ENCODE measurements around the gene AP2A2. TPM values are rescaled to one million over a fixed set of nuclear protein-coding genes. Genes with fewer than 3 reads are reported as not detected.

Gene AP2A2
- total RNA-seq, 1 experiment from 2014 or later: 47.1 TPM

GRCh38 chr11:958101-958500 is 32.4 kb downstream of the AP2A2 start (continued):
- no peak for TF ChIP-seq GRHL2 (CRISPR knock-in tag; IDR thresholded peaks at IDR 0.05; ENCODE audit: insufficient replicate concordance, severe bottlenecking)
- TF ChIP-seq MXD4 (CRISPR knock-in tag; IDR thresholded peaks at IDR 0.05; ENCODE audit: borderline replicate concordance): no peak
- TF ChIP-seq CDX4 (CRISPR knock-in tag; IDR thresholded peaks at IDR 0.05; ENCODE audit: borderline replicate concordance): no peak
- no peak for TF ChIP-seq TP53 (CRISPR knock-in tag; IDR thresholded peaks at IDR 0.05)

- TF ChIP-seq HMGA2 (CRISPR knock-in tag; IDR thresholded peaks at IDR 0.05): no peak
- TF ChIP-seq ATF1 (CRISPR knock-in tag; IDR thresholded peaks at IDR 0.05): no peak
- no peak for TF ChIP-seq ZNF671 (CRISPR knock-in tag; IDR thresholded peaks at IDR 0.05)
- TF ChIP-seq ZNF281 (CRISPR knock-in tag; IDR thresholded peaks at IDR 0.05): no peak
- TF ChIP-seq NFYB (CRISPR knock-in tag; conservative IDR thresholded peaks at IDR 0.05; ENCODE audit: low read depth): no peak
- no peak for TF ChIP-seq PRRX2 (CRISPR knock-in tag; IDR thresholded peaks at IDR 0.05)
- TF ChIP-seq E2F1 (CRISPR knock-in tag; IDR thresholded peaks at IDR 0.05): no peak
- TF ChIP-seq ZSCAN18 (CRISPR knock-in tag; IDR thresholded peaks at IDR 0.05): no peak
- no peak for TF ChIP-seq PREB (CRISPR knock-in tag; IDR thresholded peaks at IDR 0.05; ENCODE audit: borderline replicate concordance)
- no peak for TF ChIP-seq AFF4 (CRISPR knock-in tag; IDR thresholded peaks at IDR 0.05; ENCODE audit: borderline replicate concordance)
- Mint-ChIP-seq H3K36me3 (peaks cover 28% of the 10 kb centered on the region), H3K9me3 (peaks cover 6% of the 10 kb centered on the region), H3K4me3 (no peak overlapping the region), H3K27me3 (ENCODE audit: low read depth) (no peaks in the 10 kb centered on the region), H3K27ac (peak overlapping the region; percentile 73), H3K4me1 (peaks cover 25% of the 10 kb centered on the region)
- POLR2A ChIA-PET: no interaction called here
- no peak for DNase-seq (ENCODE audit: low spot score)
- CTCF ChIA-PET: interaction anchor here (1.0 kb wide), 1 partner anchor 14 kb away, joined by 3 read pairs; no protein-coding TSS in a partner anchor
- peak; percentile 51 for ATAC-seq
Measured at GRCh38 chr11:959027-959426, 33.4 kb downstream of the AP2A2 start.

Measured in WTC11 (cell line).